ENCODE measurements around the gene PTTG1.
A peak's percentile ranks its signal among the peaks of the same experiment; 100 is the strongest.

Gene PTTG1

GRCh38 chr5:160474084-160474483, 52.4 kb downstream of the PTTG1 start:
- DNase-seq: no peak

GRCh38 chr5:160475864-160476438, 54.3 kb downstream of the PTTG1 start:
- DNase-seq: no peak

GRCh38 chr5:160477266-160477970, 55.8 kb downstream of the PTTG1 start:
- DNase-seq: peak; percentile 13

- DNase-seq: no peak
Measured at GRCh38 chr5:160478163-160478562, 56.5 kb downstream of the PTTG1 start.
